HEK293T (cell line): ENCODE data around the gene SLC23A1.

Experiments
- CTCF ChIA-PET: fragments of 350-600 bp; formaldehyde crosslinking; extraction: SDS; loops from one replicate; lab custom pipeline; 2021; ENCODE audit warnings: antibody characterized with exemption, inconsistent platforms; lab: Yijun Ruan, JAX
- POLR2A ChIA-PET: fragments of 350-600 bp; formaldehyde crosslinking; extraction: SDS; loops from one replicate; lab custom pipeline; 2020; ENCODE audit warnings: antibody characterized with exemption, inconsistent platforms; lab: Yijun Ruan, JAX
- DNase-seq: peaks from one replicate; pipeline ENCODE4 v3.0.0; 2012; ENCODE audit warnings: mixed read lengths; ENCODE audit errors: extremely low spot score
- ARNT ChIP-seq: fragments of 450-650 bp; IDR thresholded peaks from 2 replicates; pipeline ENCODE4 v1.6.1; 2017; ENCODE audit warnings: mild to moderate bottlenecking
- BHLHE40 ChIP-seq: fragments of 450-650 bp; IDR thresholded peaks from 2 replicates; pipeline ENCODE4 v1.6.1; 2016; ENCODE audit warnings: mild to moderate bottlenecking, moderate library complexity, borderline replicate concordance
- CTBP1 ChIP-seq: fragments of 450-650 bp; IDR thresholded peaks from 2 replicates; pipeline ENCODE4 v1.6.1; 2016; ENCODE audit warnings: borderline replicate concordance
- ELF4 ChIP-seq: fragments of 450-650 bp; IDR thresholded peaks from 2 replicates; pipeline ENCODE4 v1.6.1; 2017; ENCODE audit warnings: antibody characterized with exemption
- FOXA1 ChIP-seq: fragments of 450-650 bp; IDR thresholded peaks from 2 replicates; pipeline ENCODE4 v1.6.1; 2016; ENCODE audit warnings: mild to moderate bottlenecking
- FOXK2 ChIP-seq: fragments of 450-650 bp; IDR thresholded peaks from 2 replicates; pipeline ENCODE4 v1.6.1; 2016; ENCODE audit warnings: mild to moderate bottlenecking
- FOXM1 ChIP-seq: fragments of 450-650 bp; IDR thresholded peaks from 2 replicates; pipeline ENCODE4 v1.6.1; 2017; ENCODE audit warnings: mild to moderate bottlenecking, borderline replicate concordance
- HDGF ChIP-seq: fragments of 450-650 bp; IDR thresholded peaks from 2 replicates; pipeline ENCODE4 v1.6.1; 2017; ENCODE audit warnings: antibody characterized with exemption, borderline replicate concordance
- L3MBTL2 ChIP-seq: fragments of 450-650 bp; conservative IDR thresholded peaks from 2 replicates; pipeline ENCODE4 v1.6.1; 2016; ENCODE audit warnings: mild to moderate bottlenecking
- NFRKB ChIP-seq: fragments of 450-650 bp; IDR thresholded peaks from 2 replicates; pipeline ENCODE4 v1.6.1; 2016; ENCODE audit warnings: mild to moderate bottlenecking, moderate library complexity
- PKNOX1 ChIP-seq: fragments of 450-650 bp; IDR thresholded peaks from 2 replicates; pipeline ENCODE4 v1.6.1; 2016
- SP1 ChIP-seq: fragments of 450-650 bp; IDR thresholded peaks from 2 replicates; pipeline ENCODE4 v1.6.1; 2017
- SUZ12 ChIP-seq: fragments of 450-650 bp; IDR thresholded peaks from 2 replicates; pipeline ENCODE4 v1.6.1; 2016; ENCODE audit warnings: mild to moderate bottlenecking
- TARDBP ChIP-seq: fragments of 450-650 bp; IDR thresholded peaks from 2 replicates; pipeline ENCODE4 v1.6.1; 2016
- ZNF384 ChIP-seq: fragments of 450-650 bp; IDR thresholded peaks from 2 replicates; pipeline ENCODE4 v1.6.1; 2016

The SLC23A1 gene

DNA sequence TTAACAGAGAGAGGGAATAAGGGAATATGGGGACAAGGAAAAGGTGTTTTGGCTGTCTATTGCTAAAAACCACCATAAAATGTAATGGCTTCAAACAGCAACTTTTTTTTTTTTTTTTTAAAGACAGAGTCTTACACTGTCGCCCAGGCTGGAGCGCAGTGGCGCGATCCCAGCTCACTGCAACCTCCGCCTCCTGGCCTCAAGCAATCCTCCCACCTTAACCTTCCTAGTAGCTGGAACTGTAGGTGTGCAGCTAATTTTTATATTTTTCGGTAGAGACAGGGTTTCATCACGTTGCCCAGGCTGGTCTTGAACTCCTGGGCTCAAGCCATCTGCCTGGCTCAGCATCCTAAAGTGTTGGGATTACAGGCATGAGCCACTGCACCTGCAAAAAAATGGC, 25.1 kb upstream of the SLC23A1 start:
- DNase-seq: no peak
- CTCF ChIA-PET: interaction anchor here (0.6 kb wide), 1 partner anchor 74 kb away, joined by 3 read pairs; no protein-coding TSS in a partner anchor
- TF ChIP-seq HDGF: no peak
- TF ChIP-seq TARDBP: no peak
- POLR2A ChIA-PET: no interaction called here

DNA sequence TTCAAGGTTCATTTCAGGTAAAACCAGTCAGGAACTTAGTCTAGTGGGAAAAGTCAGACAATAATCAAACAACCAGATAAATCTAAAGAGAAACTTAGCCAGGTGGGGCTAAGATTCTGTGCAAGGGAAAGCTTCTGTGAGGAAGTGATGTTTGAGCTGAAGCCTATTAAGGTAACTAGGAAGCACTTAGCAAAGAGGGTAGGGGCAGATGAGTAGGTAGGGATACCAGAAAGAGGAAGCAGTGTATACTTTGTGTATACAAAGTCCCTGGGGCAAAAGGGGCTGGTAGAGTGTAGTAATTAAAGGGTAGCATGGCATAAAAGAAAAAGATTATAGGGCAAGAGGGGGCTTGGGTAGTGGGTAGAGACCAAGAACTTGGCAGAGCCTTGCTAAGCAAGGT, 24.4 kb upstream of the SLC23A1 start:
- DNase-seq: no peak
- TF ChIP-seq ARNT (no peak), ZNF384 (no peak), FOXM1 (no peak), CTBP1 (no peak), NFRKB (no peak), SUZ12 (no peak)
- CTCF ChIA-PET: interaction anchor here (0.9 to 1.1 kb wide), 2 partner anchors 14 to 15 kb away, joined by 3 to 5 read pairs; no protein-coding TSS in a partner anchor

DNA sequence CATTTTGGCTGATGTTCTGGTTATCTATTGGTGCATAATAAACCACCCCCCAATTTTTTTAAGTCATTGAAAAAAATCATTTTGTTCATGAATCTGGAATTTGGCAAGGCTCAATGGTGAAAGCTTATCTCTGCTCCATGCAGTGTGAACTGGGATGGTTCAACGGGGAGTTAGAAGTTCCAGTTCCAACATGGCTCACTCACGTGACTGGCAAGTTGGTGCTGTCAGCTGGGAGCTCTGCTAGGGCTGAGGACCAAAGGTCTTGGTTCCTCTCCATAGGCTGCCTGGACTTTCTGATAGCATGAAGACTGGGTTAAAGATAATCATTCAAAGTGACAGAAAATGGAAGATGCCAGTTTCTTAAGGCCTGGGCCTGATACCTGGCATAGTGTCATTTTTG, 23.9 kb upstream of the SLC23A1 start:
- ChIA-PET POLR2A (interaction anchor here (1.0 to 1.7 kb wide), 3 partner anchors 32 to 114 kb away, joined by 3 to 6 read pairs (median 4); partner anchors contain the start of genes DNAJC18, MATR3 and PAIP2), CTCF (interaction anchor here (0.9 to 1.1 kb wide), 2 partner anchors 14 to 16 kb away, joined by 3 to 5 read pairs; no protein-coding TSS in a partner anchor)
- DNase-seq: no peak
- no peak for TF ChIP-seq ZNF384
- no peak for TF ChIP-seq ARNT
- no peak for TF ChIP-seq NFRKB
- TF ChIP-seq SUZ12: no peak
- TF ChIP-seq PKNOX1: no peak
- no peak for TF ChIP-seq ELF4
- TF ChIP-seq FOXM1: no peak
- TF ChIP-seq HDGF: no peak

More for the DNA sequence above, 24.4 kb upstream of the SLC23A1 start:
- POLR2A ChIA-PET: no interaction called here

- no peak for DNase-seq
- TF ChIP-seq ZNF384 (no peak), SP1 (no peak), BHLHE40 (no peak), HDGF (no peak), TARDBP (no peak), SUZ12 (no peak), FOXM1 (no peak), CTBP1 (no peak), FOXA1 (no peak), ELF4 (no peak), ARNT (no peak), L3MBTL2 (no peak)
- CTCF ChIA-PET: interaction anchor here (1.0 kb wide), 1 partner anchor 38 kb away, joined by 3 read pairs; no protein-coding TSS in a partner anchor
- POLR2A ChIA-PET: interaction anchor here (0.7 to 1.4 kb wide), 4 partner anchors 13 to 110 kb away, joined by 3 to 6 read pairs (median 4); partner anchors contain the start of gene PAIP2
Observed at GRCh38 chr5:139404484-139404840, 21.4 kb upstream of the SLC23A1 start.

DNA sequence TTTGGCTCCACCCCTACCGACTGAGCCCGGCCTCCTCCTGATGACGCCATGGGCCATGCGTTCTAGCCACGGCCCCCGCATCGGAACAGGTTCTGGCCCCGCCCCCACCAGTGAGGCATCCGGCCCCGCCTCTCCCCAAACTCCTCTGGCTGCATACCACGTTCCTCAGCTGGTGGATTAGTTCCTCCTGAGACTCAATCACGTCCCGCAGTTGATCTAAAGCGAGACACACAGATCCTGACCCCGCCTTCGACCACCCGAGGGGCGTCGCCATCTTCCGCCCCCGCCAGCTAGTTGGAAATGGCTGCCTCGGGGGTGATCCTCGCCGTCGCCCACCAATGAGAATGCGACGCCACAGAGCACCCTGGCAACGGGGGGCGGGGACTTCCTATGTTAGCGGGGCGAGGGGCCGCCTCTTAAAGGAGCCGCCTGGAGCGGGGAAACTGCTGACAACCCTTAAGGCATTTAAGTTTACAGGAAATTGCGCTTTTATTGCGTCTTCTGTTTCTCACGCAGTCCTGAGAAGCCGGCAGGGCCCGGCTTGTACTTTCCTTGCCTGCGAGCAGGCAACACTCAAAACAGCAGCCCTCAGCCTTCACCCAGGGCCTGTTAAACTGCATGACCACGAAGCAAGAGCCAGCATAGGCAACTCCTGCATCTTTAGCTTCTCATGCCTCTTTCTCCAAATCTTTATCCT, 20.8 kb upstream of the SLC23A1 start, which contains the start of gene SPATA24:
SPATA24 (minus strand) TSS at position 303 of the 697 bp plus-strand sequence; CDS start at position 274, 29 bp downstream.
- TF ChIP-seq L3MBTL2: peak; percentile 87
- no peak for TF ChIP-seq FOXA1
- peak; percentile 97 for DNase-seq
- ChIA-PET POLR2A (interaction anchor here (0.6 to 1.4 kb wide), 6 partner anchors 13 to 195 kb away, joined by 3 to 6 read pairs (median 4); partner anchors contain the start of gene PAIP2), CTCF (interaction anchor here (0.7 to 1.0 kb wide), 2 partner anchors 39 to 137 kb away, joined by 3 read pairs; no protein-coding TSS in a partner anchor)

GRCh38 chr5:139403418-139403786, 20.3 kb upstream of the SLC23A1 start:
- ChIA-PET POLR2A (interaction anchor here (0.7 to 1.4 kb wide), 3 partner anchors 29 to 109 kb away, joined by 3 to 5 read pairs (median 4); no protein-coding TSS in a partner anchor), CTCF (interaction anchor here (0.7 to 1.0 kb wide), 2 partner anchors 39 to 136 kb away, joined by 3 read pairs; no protein-coding TSS in a partner anchor)
- no peak for DNase-seq
- TF ChIP-seq FOXM1: no peak
- no peak for TF ChIP-seq ARNT
- TF ChIP-seq BHLHE40: no peak
- no peak for TF ChIP-seq SP1
- TF ChIP-seq CTBP1: no peak
- no peak for TF ChIP-seq TARDBP

DNA sequence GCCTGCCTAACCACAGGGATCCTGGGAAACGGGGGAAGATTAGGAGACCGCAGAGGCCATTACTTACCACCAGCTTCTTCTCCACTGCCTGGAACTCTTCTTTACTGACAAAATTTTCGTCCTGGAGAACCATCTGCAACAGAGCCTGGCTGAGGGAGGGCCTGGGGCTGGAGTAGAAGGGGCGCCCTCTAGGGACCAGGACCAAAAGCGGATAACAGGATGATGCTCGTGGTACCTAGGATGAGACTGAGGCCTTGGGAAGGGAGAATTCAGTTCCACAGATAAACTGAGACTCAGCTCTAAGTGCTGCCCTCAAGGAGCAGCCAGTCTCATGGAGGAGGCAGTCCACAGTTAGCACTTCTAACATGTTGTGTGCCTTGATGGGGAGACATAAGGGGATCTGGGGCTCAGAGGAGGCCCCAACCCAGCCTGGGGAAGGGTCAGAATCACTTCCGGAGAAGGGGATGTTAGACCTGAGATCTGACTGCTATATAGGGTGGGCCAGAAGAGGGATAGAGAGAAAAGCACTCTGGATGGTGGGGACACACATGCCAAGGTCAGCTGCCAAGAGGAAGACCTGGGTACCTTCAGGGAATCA, 19.6 kb upstream of the SLC23A1 start:
- CTCF ChIA-PET: interaction anchor here (0.7 to 1.5 kb wide), 6 partner anchors 12 to 130 kb away, joined by 3 to 7 read pairs (median 4); partner anchors contain the start of gene PAIP2
- TF ChIP-seq SUZ12: no peak
- no peak for TF ChIP-seq FOXM1
- TF ChIP-seq BHLHE40: no peak
- no peak for TF ChIP-seq FOXA1
- no peak for TF ChIP-seq FOXK2
- TF ChIP-seq ARNT: no peak
- POLR2A ChIA-PET: interaction anchor here (0.7 to 1.3 kb wide), 4 partner anchors 15 to 130 kb away, joined by 3 to 4 read pairs (median 3); no protein-coding TSS in a partner anchor
- DNase-seq: peak; percentile 72
